SK-N-SH treated with all-trans-retinoic acid at 6 μM for 48 hours (cell line): ENCODE measurements around the gene NAP1L4.

ENCODE experiments used
- ATAC-seq: fragments of 200-7000 bp; cut with Tn5 transposase; 3 replicates; pipeline ENCODE4 v1.9.1; 2020; ENCODE audit warnings: mild to moderate bottlenecking, moderate library complexity
- ARNTL ChIP-seq: fragments of 450-650 bp; formaldehyde crosslinking; IDR thresholded peaks from 2 replicates; pipeline ENCODE4 v1.5.0; 2020; ENCODE audit warnings: low read depth, mild to moderate bottlenecking, moderate library complexity, borderline replicate concordance
- BACH2 ChIP-seq: fragments of 250-450 bp; sonication (Bioruptor Pico); IDR thresholded peaks from 2 replicates; pipeline ENCODE4 v1.9.0; 2021; ENCODE audit warnings: mild to moderate bottlenecking, borderline replicate concordance
- CSDC2 ChIP-seq: fragments of 250-450 bp; sonication (Bioruptor Pico); IDR thresholded peaks from 2 replicates; pipeline ENCODE4 v1.5.0; 2020; ENCODE audit warnings: mild to moderate bottlenecking, moderate library complexity
- ESRRG ChIP-seq: fragments of 250-450 bp; sonication (Bioruptor Pico); IDR thresholded peaks from 2 replicates; pipeline ENCODE4 v1.6.1; 2021; ENCODE audit warnings: mild to moderate bottlenecking
- ISL1 ChIP-seq: fragments of 250-450 bp; sonication (Bioruptor Pico); IDR thresholded peaks from 2 replicates; pipeline ENCODE4 v2.1.2; 2022; ENCODE audit warnings: mild to moderate bottlenecking, moderate library complexity
- OSR1 ChIP-seq: fragments of 250-450 bp; sonication (Bioruptor Pico); IDR thresholded peaks from 2 replicates; pipeline ENCODE4 v1.8.0; 2022; ENCODE audit warnings: moderate library complexity, mild to moderate bottlenecking, inconsistent platforms
- PPARA ChIP-seq: fragments of 250-450 bp; sonication (Bioruptor Pico); IDR thresholded peaks from 2 replicates; pipeline ENCODE4 v1.5.0; 2020; ENCODE audit warnings: mild to moderate bottlenecking, borderline replicate concordance
- SNAI2 ChIP-seq: fragments of 250-450 bp; sonication (Bioruptor Pico); IDR thresholded peaks from 2 replicates; pipeline ENCODE4 v1.5.0; 2020; ENCODE audit warnings: mild to moderate bottlenecking, moderate library complexity
- TCF4 ChIP-seq: fragments of 250-450 bp; sonication (Bioruptor Pico); IDR thresholded peaks from 2 replicates; pipeline ENCODE4 v1.8.0; 2021; ENCODE audit warnings: mild to moderate bottlenecking, moderate library complexity, borderline replicate concordance
- TOX ChIP-seq: fragments of 250-450 bp; sonication (Bioruptor Pico); IDR thresholded peaks from 2 replicates; pipeline ENCODE4 v1.8.0; 2021; ENCODE audit warnings: mild to moderate bottlenecking, moderate library complexity, borderline replicate concordance
- ZC3H10 ChIP-seq: fragments of 250-450 bp; sonication (Bioruptor Pico); IDR thresholded peaks from 2 replicates; pipeline ENCODE4 v1.5.1; 2021; ENCODE audit warnings: mild to moderate bottlenecking, moderate library complexity
- ZFP30 ChIP-seq: fragments of 450-650 bp; formaldehyde crosslinking; IDR thresholded peaks from 2 replicates; pipeline ENCODE4 v1.5.0; 2022; ENCODE audit warnings: mild to moderate bottlenecking, moderate library complexity
- TF ChIP-seq, protein P1 (sequence below): fragments of 250-450 bp; sonication (Bioruptor Pico); IDR thresholded peaks from 2 replicates; pipeline ENCODE4 v1.5.1; 2020; ENCODE audit warnings: low read depth, mild to moderate bottlenecking, moderate library complexity
- TF ChIP-seq, protein P2 (sequence below): fragments of 250-450 bp; sonication (Bioruptor Pico); IDR thresholded peaks from 2 replicates; pipeline ENCODE4 v1.8.0; 2021; ENCODE audit warnings: low read depth, mild to moderate bottlenecking, moderate library complexity, borderline replicate concordance

Gene NAP1L4

DNA sequence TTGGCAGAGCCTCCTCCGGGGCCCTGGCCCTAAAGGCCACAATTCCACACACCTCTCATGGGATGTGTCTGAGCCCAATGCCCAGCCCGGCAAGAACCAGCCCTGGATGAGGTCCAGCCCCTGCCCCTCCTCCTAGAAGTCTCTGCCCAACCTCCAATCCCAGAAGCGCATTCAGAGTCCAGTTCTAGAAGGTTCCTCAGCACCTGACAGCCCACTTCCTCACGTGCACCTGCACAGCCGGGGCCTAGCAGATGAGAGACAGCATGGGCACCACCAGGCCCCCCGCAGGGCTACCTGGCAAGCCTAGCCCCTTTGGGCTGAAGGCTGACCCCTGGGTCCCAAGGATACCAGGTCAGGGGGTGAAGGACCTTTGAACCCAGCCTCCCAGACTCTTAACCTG is 95.1 kb downstream of the NAP1L4 start:
- no peak for ATAC-seq
- TF ChIP-seq, protein P1, sequence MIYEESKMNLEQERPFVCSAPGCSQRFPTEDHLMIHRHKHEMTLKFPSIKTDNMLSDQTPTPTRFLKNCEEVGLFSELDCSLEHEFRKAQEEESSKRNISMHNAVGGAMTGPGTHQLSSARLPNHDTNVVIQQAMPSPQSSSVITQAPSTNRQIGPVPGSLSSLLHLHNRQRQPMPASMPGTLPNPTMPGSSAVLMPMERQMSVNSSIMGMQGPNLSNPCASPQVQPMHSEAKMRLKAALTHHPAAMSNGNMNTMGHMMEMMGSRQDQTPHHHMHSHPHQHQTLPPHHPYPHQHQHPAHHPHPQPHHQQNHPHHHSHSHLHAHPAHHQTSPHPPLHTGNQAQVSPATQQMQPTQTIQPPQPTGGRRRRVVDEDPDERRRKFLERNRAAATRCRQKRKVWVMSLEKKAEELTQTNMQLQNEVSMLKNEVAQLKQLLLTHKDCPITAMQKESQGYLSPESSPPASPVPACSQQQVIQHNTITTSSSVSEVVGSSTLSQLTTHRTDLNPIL (CRISPR knock-in tag): no peak
- TF ChIP-seq TOX (CRISPR knock-in tag) (no peak), BACH2 (no peak), ESRRG (no peak), ARNTL (CRISPR knock-in tag) (no peak), TCF4 (CRISPR knock-in tag) (no peak), SNAI2 (no peak), ZFP30 (CRISPR knock-in tag) (no peak), OSR1 (CRISPR knock-in tag) (no peak), CSDC2 (CRISPR knock-in tag) (no peak)
- TF ChIP-seq, protein P2, sequence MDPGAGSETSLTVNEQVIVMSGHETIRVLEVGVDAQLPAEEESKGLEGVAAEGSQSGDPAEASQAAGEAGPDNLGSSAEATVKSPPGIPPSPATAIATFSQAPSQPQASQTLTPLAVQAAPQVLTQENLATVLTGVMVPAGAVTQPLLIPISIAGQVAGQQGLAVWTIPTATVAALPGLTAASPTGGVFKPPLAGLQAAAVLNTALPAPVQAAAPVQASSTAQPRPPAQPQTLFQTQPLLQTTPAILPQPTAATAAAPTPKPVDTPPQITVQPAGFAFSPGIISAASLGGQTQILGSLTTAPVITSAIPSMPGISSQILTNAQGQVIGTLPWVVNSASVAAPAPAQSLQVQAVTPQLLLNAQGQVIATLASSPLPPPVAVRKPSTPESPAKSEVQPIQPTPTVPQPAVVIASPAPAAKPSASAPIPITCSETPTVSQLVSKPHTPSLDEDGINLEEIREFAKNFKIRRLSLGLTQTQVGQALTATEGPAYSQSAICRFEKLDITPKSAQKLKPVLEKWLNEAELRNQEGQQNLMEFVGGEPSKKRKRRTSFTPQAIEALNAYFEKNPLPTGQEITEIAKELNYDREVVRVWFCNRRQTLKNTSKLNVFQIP (CRISPR knock-in tag): no peak

DNA sequence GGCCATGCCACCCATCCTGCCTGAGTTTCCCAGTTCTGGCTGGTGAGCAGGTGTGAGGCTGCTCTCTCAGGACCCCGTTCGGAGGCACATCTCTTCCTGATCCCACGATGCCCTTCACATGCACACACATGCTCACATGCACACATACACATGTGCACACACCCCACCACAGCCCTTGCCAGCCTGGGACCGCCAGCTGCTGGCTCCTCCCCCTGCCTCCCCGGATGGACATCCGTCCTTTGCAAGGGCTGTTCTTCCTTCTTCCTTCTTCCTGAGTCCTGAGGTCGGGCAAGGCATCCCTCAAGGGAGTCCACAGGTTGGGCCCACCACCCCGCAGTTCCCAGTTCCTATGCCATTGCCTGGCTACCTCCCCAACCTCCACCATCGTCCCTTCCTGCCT is 96.1 kb downstream of the NAP1L4 start:
- no peak for ATAC-seq
- no peak for TF ChIP-seq CSDC2 (CRISPR knock-in tag)
- no peak for TF ChIP-seq PPARA (CRISPR knock-in tag)
- TF ChIP-seq TOX (CRISPR knock-in tag): no peak
- no peak for TF ChIP-seq ZC3H10
- no peak for TF ChIP-seq ISL1 (CRISPR knock-in tag)
- TF ChIP-seq TCF4 (CRISPR knock-in tag): no peak
- TF ChIP-seq BACH2: no peak
- TF ChIP-seq ARNTL (CRISPR knock-in tag): no peak
